ENCODE data around the gene ZC3H13. TPM values are rescaled to one million over a fixed set of nuclear protein-coding genes. Genes with fewer than 3 reads are reported as not detected.

Gene ZC3H13
- total RNA-seq, 1 experiment from 2014 or later, result 9.5 TPM

DNA sequence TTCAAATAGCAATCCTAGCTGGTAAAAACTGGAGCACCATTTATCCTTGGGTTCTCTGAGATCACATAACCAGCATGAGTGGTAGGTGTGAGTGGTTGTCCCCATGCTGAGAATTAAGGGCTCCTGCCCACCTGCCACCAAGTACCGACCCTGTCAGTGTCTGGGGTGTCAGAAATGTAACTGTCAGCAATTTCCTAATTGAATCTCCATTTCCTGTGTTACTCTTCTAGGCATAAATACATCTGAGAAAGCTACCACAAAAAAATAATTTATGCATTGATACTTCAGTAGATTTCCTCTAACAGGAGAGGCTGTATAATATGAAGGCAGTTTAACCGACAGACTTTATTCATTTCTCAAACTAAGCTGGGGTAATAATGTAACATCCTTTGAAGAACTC is 27.2 kb upstream of the ZC3H13 start:
- no TSS peak for BruUV-seq (replicated peaks)
- no peaks in the 10 kb centered on the region for H3K9me3 ChIP-seq (ENCODE audit: low read length)
- intact Hi-C loops (cut with micrococcal nuclease), result no loop called here
- H3K36me3 ChIP-seq (ENCODE audit: low read depth, low read length), result no peaks in the 10 kb centered on the region
- TF ChIP-seq, protein P1, sequence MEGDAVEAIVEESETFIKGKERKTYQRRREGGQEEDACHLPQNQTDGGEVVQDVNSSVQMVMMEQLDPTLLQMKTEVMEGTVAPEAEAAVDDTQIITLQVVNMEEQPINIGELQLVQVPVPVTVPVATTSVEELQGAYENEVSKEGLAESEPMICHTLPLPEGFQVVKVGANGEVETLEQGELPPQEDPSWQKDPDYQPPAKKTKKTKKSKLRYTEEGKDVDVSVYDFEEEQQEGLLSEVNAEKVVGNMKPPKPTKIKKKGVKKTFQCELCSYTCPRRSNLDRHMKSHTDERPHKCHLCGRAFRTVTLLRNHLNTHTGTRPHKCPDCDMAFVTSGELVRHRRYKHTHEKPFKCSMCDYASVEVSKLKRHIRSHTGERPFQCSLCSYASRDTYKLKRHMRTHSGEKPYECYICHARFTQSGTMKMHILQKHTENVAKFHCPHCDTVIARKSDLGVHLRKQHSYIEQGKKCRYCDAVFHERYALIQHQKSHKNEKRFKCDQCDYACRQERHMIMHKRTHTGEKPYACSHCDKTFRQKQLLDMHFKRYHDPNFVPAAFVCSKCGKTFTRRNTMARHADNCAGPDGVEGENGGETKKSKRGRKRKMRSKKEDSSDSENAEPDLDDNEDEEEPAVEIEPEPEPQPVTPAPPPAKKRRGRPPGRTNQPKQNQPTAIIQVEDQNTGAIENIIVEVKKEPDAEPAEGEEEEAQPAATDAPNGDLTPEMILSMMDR (conservative IDR thresholded peaks at IDR 0.05; ENCODE audit: low read depth, low read length), result no peak
- TF ChIP-seq EZH2 (IDR thresholded peaks at IDR 0.05; ENCODE audit: low read length, unreplicated experiment), result no peak
- TF ChIP-seq EZH2phosphoT487 (IDR thresholded peaks at IDR 0.05; ENCODE audit: borderline replicate concordance, low read length), result no peak
- H4K20me1 ChIP-seq (ENCODE audit: low read length), result no peaks in the 10 kb centered on the region
- ATAC-seq (no peak), DNase-seq (no peak)
- POLR2A ChIA-PET (ENCODE audit: unreplicated experiment), result no interaction called here
- no peak overlapping the region for H3K4me3 ChIP-seq (ENCODE audit: low read length)
- no peak overlapping the region for H3K9ac ChIP-seq (ENCODE audit: low read length)
- no peak overlapping the region for H2AFZ ChIP-seq (ENCODE audit: low read length)
- H3K27me3 ChIP-seq (ENCODE audit: low read length), result no peaks in the 10 kb centered on the region
- no peaks in the 10 kb centered on the region for H3F3A ChIP-seq (ENCODE audit: low read length, unreplicated experiment)
- no peaks in the 10 kb centered on the region for H3K4me1 ChIP-seq (ENCODE audit: insufficient read depth, low read length)
- H3K27ac ChIP-seq (ENCODE audit: low read length), result no peak overlapping the region
- CTCF ChIA-PET, result no interaction called here
- H3K4me2 ChIP-seq (ENCODE audit: low read length), result no peak overlapping the region
- no peaks in the 10 kb centered on the region for H3K79me2 ChIP-seq (ENCODE audit: low read length)
- no peaks in the 10 kb centered on the region for H3K9me2 ChIP-seq (replicated peaks; ENCODE audit: low read length)

DNA sequence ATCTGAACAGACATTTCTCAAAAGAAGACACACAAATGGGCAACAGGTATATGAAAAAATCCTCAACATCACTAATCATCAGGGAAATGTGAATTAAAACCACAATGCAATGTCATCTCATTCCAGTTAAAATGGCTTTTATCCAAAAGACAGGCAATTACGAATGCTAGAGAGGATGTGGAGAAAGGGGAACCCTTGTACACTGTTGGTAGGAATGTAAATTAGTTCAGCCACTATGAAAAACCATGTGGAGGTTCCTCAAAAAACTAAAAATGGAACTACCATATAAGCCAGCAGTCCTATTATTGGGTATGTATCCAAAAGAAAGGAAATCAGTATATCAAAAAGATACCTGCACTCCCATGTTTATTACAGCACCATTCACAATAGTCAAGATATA is 24.7 kb upstream of the ZC3H13 start:
- Histone ChIP-seq H3K4me1 (ENCODE audit: insufficient read depth, low read length) (no peaks in the 10 kb centered on the region), H3K4me2 (ENCODE audit: low read length) (no peak overlapping the region), H3K27ac (ENCODE audit: low read length) (no peak overlapping the region), H3K36me3 (ENCODE audit: low read depth, low read length) (no peaks in the 10 kb centered on the region), H3F3A (ENCODE audit: low read length, unreplicated experiment) (no peaks in the 10 kb centered on the region), H3K4me3 (ENCODE audit: low read length) (no peak overlapping the region), H3K79me2 (ENCODE audit: low read length) (no peaks in the 10 kb centered on the region), H3K27me3 (ENCODE audit: low read length) (no peaks in the 10 kb centered on the region), H2AFZ (ENCODE audit: low read length) (no peak overlapping the region), H4K20me1 (ENCODE audit: low read length) (no peaks in the 10 kb centered on the region), H3K9ac (ENCODE audit: low read length) (no peak overlapping the region), H3K9me3 (ENCODE audit: low read length) (no peaks in the 10 kb centered on the region), H3K9me2 (replicated peaks; ENCODE audit: low read length) (no peaks in the 10 kb centered on the region)
- intact Hi-C loops (cut with micrococcal nuclease), result no loop called here
- ChIA-PET POLR2A (ENCODE audit: unreplicated experiment) (no interaction called here), CTCF (no interaction called here)
- ATAC-seq (no peak), DNase-seq (no peak)
- TF ChIP-seq EZH2phosphoT487 (IDR thresholded peaks at IDR 0.05; ENCODE audit: borderline replicate concordance, low read length) (no peak), EZH2 (IDR thresholded peaks at IDR 0.05; ENCODE audit: low read length, unreplicated experiment) (no peak)
- TF ChIP-seq, protein P1 (conservative IDR thresholded peaks at IDR 0.05; ENCODE audit: low read depth, low read length), result no peak
- no TSS peak for BruUV-seq (replicated peaks)

DNA sequence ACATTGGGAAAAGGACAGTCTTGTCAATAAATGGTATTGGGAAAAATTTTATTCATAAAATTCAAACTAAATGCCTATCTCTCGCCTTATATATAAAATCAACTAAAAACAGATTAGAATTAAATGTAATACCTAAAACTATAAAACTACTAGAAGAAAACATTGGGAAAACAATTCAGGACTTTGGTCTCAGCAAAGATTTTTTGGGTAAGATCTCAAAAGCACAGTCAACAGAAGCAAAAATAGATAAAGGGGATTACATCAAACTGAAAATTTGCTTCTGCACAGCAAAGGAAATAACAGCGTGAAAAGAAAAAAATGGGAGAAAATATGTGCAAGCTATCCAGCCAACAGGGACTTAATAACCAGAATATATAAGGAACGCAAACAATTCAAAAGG is 24.3 kb upstream of the ZC3H13 start:
- Histone ChIP-seq H2AFZ (ENCODE audit: low read length) (no peak overlapping the region), H3K9me3 (ENCODE audit: low read length) (no peaks in the 10 kb centered on the region), H3K36me3 (ENCODE audit: low read depth, low read length) (no peaks in the 10 kb centered on the region), H3K9me2 (replicated peaks; ENCODE audit: low read length) (no peaks in the 10 kb centered on the region), H3K4me2 (ENCODE audit: low read length) (no peak overlapping the region), H3K79me2 (ENCODE audit: low read length) (no peaks in the 10 kb centered on the region), H3K27me3 (ENCODE audit: low read length) (no peaks in the 10 kb centered on the region), H3K9ac (ENCODE audit: low read length) (no peak overlapping the region), H3K4me1 (ENCODE audit: insufficient read depth, low read length) (no peaks in the 10 kb centered on the region), H4K20me1 (ENCODE audit: low read length) (no peaks in the 10 kb centered on the region), H3F3A (ENCODE audit: low read length, unreplicated experiment) (no peaks in the 10 kb centered on the region), H3K27ac (ENCODE audit: low read length) (no peak overlapping the region), H3K4me3 (ENCODE audit: low read length) (no peak overlapping the region)
- TF ChIP-seq EZH2phosphoT487 (IDR thresholded peaks at IDR 0.05; ENCODE audit: borderline replicate concordance, low read length), result no peak
- TF ChIP-seq EZH2 (IDR thresholded peaks at IDR 0.05; ENCODE audit: low read length, unreplicated experiment), result no peak
- TF ChIP-seq, protein P1 (conservative IDR thresholded peaks at IDR 0.05; ENCODE audit: low read depth, low read length), result no peak
- intact Hi-C loops (cut with micrococcal nuclease), result no loop called here
- DNase-seq, result no peak
- ChIA-PET CTCF (no interaction called here), POLR2A (ENCODE audit: unreplicated experiment) (no interaction called here)
- ATAC-seq, result no peak
- BruUV-seq (replicated peaks), result no TSS peak
